ENCODE data around the gene CCDC134.

Gene CCDC134

DNA sequence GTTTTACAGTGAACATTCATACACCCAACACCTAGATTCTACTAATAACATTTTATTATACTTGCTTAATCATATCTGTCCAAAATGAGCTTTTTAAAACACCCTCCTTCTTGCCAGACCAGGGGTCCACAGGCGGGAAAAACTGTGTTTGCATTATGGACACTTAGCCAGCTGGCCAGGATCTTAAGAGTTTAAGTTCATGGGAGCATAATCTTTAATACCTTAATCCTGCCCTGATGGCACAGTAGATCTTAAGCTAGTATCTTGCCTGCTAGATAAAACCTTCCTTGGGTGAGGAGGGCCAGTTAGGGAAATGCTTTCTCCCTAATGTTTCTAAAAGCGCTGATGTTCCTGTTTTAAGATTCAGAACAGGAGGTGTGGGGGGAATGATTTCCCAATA lies 13.1 kb upstream of the CCDC134 start:
- no peak for DNase-seq

DNA sequence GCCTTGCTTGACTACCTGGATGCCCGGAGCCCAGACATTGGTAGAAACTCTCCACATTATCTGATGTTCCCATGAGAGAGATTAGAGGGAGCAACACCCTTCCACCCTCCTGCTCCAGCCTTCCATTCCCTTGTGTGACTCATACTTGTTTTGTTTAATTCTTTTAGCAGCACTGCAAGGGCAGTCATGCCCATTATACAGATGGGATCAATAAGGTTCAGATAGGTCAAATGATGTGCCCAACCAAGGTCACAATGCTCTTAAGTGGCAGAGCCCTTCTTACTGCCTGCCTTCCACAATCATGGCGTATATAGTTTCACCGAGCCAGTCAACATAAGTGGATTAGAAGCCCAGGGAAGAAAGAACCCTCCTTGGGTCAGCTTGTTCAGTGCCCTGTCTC lies 6.6 kb upstream of the CCDC134 start:
- no peak for DNase-seq

DNA sequence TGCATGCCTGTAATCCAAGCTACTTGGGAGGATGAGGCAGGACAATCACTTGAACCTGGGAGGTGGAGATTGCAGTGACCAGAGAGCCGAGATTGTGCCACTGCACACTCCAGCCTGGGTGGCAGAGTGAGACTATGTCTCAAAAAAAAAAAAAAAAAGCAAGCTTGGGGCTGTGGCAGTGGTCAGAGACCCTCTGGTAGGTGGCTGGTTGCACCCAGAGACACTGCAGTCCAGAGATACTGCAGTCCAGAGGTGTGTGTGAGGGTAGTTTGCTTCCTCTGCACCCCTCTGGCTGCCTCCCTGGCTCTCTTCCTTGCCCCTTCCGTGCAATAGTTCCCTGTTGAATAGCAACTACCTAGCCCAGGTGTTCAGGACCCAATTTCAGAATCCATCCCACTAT lies 1.7 kb upstream of the CCDC134 start:
- no peak for DNase-seq

DNA sequence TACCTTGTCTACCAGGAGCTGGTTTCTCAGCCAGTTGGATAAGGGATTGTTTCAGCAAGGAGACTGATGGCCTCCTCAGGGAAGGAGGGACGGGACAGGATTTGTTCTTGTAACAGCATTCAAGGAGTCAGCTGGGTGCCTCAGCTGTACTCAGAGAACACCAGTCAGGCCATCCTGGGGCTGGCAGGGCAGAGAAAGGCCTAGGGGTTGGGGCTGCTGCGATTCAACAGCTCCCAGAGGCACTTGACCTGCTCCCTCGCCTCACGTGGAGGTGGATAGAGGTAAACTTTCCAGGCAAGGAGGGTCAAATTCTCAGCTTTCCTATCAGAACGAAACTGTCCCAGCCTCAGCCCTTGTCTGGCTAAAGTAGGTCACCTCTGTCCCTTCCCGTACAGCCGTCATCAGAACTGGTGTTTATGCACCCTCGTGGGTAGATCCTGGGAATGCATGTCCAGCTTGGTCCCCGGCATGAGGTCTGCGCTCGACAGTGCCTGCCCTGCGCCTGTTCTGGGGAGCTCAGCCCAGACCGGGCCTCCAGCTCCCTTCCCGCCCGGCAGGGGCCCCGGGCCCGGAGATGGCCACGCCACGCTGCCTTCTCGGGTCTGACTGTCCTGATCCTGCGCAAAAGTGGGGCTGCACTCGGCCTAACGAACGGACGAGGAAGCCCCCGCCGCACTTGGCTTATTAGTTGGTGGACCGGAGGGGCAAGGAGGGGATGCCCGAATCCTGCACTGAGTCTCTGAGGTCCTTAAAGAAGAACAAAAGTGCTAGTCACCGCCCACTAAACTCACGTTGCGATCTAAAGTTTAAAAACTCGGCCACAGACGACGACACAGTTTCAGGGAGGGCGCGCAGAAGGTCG lies 762 bp upstream of the CCDC134 start:
- no peak for DNase-seq

DNA sequence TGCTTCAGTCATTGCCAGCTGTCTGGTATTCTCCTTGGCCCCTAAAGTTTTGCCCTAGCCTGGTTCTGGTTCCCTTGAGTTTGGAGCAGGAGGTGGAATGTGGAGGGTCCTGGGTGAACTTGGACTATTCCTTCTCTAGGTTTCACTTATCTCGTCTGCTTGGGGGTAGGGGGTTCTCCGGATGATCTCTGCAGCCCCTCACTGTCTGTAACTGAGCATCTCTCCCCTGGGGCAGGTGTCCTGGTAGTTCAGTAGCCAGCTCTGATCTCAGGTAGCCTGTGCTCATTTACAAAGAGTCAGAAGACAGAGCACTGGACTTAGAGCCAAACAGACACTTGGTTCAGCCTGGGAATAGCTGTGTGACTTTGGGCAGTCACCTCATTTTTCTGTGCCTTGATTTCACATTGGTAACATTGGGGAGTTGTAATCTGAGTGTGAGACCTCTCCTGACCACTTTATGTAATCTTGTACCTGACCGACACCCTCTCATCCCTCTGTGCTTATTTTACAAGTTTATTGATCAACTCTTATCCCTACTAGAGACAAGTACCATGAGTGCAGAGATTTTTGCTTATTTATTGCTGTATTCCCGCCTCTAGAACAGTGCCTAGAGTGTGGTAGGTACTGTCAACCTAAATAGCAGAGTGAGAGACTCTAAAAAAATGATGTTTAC lies 804 bp downstream of the CCDC134 start:
- DNase-seq, result no peak

DNA sequence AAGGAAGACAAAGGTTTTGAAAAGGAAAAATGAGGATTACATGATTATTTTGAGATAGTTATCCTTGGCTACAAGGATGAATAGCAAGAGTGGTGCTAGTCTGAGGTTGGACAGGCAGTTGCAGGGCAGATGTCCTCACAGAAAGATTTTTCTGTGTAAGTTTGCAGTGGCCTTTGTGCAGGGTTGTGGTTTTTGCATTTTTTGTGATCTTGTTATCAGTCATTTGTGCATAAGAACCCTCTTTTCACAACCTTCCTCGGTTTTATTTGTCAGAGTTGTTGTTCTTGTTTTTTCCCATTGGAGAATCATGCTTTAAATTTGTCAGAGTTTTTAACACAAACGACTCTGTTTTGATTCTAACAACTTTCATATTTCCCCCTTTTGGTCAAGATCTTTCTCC lies 1.4 kb downstream of the CCDC134 start:
- no peak for DNase-seq

DNA sequence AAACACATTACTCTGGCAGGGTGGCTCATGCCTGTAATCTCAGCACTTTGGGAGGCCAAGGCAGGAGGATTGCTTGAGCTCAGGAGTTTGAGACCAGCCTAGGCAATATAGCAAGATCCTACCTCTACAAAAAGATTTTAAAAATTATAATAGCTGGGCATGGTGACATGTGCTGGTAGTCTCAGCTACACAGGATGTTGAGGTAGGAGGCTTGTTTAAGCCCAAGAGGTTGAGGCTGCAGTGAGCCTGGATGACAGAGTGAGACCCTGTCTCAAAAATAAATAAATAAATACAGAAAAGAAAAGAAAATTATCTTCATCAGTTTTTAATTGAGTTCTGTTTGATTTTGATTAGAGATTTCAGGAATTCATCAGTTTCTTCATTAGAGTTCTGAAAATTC lies 5.2 kb downstream of the CCDC134 start:
- no peak for DNase-seq

DNA sequence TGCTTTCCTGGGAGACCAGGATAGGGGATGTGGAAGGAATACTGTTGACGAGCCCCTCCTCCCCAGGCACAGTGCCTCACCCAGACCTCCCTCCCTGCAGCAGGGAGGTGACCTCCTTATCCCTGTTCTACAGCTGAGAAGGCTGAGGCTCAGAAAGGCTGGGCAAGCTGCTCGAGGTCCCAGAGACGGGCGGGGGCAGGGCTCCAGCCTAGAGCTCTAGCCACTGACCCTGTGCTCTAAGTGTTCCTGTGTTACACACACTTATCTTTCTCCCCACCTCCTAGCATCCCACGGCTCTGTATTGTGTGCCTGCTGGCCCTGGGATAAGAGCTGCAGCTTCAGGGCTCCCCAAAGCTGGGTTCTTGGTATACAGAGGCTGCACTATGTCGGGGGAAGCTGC lies 7.9 kb downstream of the CCDC134 start:
- DNase-seq, result no peak

DNA sequence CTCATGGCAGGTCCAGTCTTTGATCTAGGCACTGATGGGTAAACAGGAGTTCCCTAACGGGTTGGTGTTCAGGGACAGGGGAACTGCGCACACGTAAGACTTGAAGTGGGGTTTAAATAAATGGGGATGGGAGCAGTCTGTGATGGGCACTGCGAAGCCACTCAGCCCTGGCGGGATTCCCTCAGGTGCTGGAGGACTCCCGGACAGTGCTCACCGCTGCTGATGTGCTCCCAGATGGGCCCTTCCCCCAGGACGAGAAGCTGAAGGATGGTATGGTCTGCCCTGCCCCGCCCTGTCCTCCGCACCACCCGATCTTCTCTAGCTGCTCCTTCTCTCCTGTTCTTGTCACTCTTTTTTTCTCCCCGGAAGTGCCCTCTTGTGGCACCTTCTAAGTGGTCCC lies 9.5 kb downstream of the CCDC134 start:
- no peak for DNase-seq

DNA sequence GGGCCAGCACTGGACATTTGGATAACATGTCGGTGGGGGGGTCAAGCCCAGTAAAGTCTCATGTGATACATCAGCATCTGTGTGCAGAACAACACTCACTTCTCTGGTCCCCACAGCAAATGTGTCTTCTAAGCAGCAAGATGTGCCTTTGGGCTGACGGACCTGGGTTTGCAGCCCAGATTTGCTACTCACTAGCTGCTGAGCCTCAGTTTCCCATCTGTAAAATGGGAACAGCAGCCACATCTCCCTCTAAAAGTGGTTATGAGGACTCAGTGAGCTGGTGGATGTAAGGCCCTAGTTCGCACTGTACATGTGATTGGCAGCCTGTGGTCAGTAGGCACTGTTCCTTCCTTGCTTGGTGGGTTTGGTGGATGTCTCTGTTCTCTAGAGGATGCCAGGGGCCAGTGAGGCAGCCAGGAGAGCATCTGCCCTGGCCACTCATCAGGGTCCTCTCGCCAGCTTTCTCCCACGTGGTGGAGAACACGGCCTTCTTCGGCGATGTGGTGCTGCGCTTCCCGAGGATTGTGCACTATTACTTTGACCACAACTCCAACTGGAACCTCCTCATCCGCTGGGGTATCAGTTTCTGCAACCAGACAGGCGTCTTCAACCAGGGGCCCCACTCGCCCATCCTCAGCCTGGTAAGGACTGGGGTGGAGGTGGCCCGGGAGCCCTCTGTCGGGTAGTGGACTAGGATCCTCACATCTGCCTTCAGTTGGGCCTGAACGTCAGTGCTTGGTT lies 12.5 kb downstream of the CCDC134 start:
- no peak for DNase-seq

DNA sequence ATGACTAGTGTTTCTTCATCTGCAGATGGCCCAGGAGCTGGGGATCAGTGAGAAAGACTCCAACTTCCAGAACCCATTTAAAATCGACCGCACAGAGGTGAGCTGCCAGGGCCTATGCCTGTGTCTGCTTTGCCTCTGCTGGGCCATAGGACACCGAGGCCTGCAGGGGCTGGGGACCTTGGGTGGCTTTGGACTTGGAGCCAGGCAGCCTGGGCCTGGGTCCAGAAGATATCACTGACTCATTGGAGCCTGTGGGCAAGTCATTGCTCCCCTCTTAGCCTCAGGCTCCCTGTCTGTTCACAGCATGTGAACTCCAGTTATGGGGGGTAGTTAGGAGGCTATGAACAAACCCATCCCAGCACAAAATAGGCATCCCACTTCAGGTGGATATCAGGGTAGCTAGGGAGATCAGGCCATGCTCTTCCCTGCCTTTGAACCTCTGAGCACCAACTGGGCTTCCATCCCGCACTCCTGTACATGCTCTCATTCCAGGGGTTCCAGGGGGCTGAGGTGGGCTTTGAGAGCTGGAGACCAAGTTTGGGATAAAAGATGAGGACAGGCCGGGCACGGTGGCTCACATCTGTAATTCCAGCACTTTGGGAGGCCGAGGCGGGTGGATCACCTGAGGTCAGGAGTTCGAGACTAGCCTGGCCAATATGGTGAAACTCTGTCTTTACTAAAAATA lies 13.4 kb downstream of the CCDC134 start:
- no peak for DNase-seq

DNA sequence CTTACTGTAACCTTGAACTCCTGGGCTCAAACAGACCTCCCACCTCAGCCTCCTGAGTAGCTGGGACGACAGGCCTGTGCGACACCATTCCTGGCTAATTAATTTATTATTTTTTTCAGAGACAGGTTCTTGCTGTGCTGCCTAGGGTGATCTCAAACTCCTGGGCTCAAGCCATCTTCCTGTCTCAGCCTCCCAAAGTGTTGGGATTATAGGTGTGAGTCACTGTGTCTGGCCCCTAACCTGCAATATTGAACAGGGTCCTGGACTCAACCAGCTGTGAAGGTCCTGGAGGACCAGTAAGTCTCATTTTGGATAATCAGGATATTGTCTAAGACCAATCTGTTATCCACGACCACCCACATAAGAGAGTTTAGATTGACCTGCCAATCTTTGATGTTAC lies 15.2 kb downstream of the CCDC134 start:
- no peak for DNase-seq

DNA sequence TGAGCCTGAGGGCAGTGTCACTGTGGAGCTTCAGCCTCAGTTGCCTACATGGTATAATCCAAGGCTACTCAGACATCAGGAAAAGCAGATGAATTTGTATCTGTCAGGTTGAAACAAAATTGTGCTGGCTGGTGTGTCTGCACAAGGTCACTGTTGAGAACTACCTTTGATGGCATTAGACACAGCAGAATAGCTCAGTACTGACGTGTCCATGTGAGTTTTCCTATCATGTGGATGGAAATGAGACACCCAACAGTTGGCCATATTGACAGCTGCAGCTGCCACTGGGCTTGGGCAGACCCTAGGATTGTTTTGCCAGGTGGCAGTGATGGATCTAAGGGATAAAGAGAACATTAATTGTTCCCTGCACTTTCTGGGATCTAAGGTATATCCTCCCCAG lies 15.8 kb downstream of the CCDC134 start:
- no peak for DNase-seq

DNA sequence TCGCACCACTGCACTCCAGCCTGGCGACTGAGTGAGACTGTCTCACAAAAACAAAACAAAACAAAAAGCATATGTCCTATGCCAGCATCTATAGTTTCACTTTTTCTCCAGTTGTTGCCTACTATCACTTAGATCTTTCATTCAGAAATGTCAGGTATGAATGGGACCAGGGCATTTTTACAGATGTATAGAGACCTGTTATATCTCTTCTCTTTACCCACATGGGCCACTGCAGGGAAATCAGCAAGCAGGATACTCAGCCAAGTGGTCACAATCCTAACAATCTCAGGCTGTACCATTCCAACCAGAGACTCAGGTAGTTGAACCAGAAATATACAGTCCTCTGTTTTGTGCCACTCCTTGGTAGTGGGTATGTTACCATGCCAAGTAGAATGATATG lies 16.4 kb downstream of the CCDC134 start:
- no peak for DNase-seq

DNA sequence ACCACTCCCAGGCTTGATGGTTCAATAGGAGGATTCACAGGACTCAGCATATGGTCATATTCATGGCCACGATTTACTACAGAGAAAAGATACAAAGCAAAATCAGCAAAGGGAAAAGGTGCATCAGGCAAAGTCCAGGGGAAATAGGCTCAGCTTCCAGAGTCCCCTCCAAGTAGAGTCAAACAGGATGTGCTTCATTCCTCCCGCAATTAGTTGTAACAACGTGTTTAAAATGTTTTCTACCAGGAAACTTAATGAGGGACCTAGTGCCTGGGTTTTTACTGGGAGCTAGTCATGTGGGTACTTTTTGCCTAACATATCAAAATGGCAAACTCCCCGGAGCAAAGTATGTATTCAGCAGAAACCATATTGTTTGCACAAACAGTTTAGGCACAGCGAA lies 17.5 kb downstream of the CCDC134 start:
- DNase-seq, result no peak

DNA sequence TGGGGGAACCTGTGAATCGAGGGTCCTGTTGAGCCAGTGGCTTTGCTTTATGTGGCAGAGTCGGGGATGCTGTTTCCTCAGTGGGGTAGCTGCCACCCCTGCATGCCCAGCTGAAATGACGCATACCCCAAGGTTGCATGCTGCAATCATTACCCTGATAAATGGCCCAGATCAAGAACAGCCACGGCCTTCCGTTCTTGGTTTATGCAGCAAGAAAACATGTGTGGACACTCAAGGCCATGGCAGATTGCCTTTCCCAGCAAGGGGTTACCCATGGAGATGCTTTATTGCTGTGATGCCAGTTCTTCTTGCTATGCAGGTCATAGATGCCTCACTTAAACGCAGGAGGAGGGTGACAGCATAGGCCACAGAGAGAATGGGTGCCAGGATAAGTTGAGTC lies 18.1 kb downstream of the CCDC134 start:
- no peak for DNase-seq

DNA sequence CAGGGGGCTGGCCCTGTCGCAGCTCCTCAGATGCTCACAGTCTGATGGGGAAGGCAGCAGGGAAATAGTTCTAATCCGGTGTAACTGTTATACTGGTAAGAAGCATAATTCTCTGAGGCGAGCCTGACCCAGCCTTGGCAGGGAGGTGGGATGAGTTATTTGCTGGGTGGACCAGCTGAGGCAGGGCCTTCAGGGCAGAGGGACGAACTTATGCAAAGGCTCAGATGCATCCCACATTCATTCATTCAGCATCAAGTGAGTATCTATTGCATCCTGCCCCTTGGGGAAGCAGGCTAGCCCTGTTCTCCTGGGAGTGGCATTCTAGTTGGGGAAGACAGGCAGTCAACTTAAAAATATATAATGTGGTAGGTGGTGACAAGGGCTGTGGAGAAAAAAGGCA lies 18.8 kb downstream of the CCDC134 start:
- DNase-seq, result no peak

DNA sequence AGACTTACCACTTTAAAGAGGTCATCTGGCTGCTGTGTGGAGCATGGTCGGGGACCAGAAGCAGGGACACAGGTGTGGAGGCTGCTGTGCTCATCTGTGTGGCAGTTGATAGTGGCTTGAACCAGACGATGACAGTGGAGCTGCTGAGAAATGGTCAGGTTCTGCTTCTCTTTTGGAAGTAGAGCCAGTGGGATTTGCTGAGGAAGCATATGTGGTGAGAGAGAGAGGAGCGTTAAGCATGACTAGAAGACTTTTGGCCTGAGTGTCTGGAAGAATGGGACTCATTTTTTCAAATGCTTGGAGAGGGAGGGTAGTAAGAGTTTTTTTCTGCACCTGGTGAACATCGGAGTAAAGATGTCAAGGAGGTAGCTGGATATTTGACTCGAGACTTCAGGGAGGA lies 20.0 kb downstream of the CCDC134 start:
- no peak for DNase-seq

DNA sequence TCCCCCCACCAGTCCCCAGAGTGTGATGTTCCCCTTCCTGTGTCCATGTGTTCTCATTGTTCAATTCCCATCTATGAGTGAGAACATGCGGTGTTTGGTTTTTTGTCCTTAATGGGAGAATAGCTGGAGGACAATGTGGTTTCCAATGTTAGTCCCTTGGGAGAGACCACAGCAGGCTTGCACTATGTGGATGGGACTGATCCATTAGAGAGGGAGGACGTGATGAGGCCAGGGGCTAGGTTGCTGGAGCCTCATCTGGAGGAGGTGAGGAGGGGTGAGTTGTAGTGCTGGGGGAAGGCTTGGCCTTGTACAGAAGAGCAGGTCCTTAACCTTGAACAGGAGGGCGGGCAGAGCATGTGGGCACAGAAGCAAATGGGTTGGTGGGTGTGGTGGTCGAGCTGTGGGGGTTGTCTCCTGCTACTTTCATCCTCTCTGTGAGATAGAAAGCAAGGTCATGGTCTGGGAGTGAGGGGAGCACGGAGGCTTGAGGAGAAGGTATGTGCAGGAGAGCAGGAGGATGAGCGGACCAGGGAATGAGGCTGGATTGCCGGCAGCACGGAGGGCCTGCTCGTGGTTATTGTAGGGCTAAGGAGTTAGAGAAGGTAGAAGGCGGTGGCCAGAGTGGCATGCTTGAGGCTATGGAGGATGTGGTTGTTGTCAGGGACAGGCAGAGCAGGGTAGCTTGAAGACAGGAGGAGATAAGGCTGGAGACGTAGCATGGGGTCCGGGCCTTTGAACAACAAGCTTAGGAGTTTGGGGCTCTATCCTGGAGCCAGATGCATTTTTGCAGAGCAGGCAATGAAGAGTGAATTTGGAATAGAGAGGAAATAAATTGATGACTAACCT lies 21.2 kb downstream of the CCDC134 start:
- no peak for DNase-seq

DNA sequence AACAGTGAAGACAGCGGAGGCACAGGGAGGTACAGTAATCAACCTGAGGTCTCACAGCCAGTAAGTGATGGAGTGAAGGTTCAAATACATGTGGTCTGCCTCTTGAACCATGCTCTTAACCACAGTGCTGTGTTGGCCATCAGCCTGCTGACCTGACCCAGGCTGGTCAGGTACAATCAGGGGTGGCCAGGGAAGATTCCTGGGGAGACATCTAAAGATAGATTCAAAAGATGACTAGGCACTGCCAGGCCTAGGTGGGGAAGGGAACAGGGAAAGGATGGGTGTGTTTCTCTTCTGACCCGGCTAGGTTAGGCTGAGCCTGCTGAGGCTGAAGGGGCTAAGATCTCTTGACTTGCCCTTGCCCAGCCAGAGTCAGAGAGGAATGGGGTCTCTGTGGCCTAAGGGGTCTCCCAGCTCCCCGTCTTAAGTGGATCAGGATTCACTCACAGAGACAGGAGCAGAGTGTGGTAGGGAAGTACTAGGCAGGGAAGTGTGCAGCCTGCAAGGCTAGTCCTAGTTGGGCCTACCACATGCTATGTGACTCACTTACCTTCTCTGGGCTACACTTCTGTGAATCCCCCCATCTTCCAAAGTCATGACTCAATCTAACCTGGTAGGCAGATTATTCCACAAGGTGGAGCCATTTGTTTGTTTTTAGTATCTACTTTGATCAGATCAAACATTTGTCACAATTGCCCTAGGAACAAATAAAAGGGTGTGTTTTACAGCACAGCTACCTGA lies 22.0 kb downstream of the CCDC134 start:
- DNase-seq, result peak; percentile 86

DNA sequence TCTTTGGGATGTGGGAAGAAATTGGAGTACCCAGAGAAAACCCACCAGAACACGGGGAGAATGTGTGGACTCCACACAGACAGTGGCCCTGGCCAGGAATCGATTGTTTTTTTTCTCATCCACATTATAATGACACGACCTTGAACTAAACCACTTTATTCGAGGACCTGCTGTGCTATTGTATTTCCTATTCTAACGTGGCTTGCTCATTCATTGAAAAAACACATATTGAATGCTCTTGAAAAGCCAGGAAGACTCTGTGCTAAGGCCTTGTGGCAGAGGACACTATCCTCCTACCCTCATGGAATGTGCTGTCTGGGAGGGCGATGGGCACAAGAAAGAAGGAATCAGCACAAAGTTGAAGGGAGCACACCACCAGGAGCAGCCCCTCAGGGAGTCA lies 23.3 kb downstream of the CCDC134 start:
- DNase-seq, result no peak

DNA sequence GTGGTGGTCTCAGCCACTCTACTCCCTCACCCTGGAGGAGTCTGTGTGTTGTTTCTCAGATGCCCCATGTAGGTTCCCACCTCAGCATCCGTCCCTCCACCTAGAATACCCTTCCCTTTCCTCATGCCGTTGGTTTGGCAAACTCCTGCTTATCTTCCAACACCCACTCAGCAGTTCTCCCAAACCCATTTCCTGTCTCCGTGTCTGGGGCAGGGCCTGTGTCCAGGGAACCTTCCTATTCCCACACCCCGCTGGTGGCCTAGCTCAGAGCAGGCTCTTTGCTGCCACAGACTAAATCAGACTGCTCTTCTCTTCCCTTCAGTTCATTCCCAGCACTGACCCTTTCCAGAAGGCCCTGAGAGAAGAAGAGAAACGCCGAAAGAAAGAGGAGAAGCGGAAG lies 24.9 kb downstream of the CCDC134 start:
- no peak for DNase-seq
